Peyer's patch (tissue), 4 donors: ENCODE measurements around the gene JADE2. TPM values are rescaled to one million over a fixed set of nuclear protein-coding genes. Genes with fewer than 3 reads are reported as not detected.

Experiments
- DNase-seq, 3 donors: peaks; one replicate each; pipeline ENCODE4 v3.0.0-alpha.2; 2017 to 2019
- H3K27ac ChIP-seq, 4 donors: fragments of 200-600 bp; sonication (generic); one replicate each; pipeline ENCODE4 v1.5.1; 2016 to 2019
- H3K27me3 ChIP-seq, 2 donors: fragments of 200-600 bp; sonication (generic); one replicate each; pipeline ENCODE4 v1.5.1; 2019
- H3K36me3 ChIP-seq, 3 donors: fragments of 200-600 bp; sonication (generic); one replicate each; pipeline ENCODE4 v1.5.1; 2016 to 2019
- H3K4me1 ChIP-seq, 4 donors: fragments of 200-600 bp; sonication (generic); one replicate each; pipeline ENCODE4 v1.5.1; 2016 to 2019
- H3K4me3 ChIP-seq, 4 donors: fragments of 200-600 bp; sonication (generic); 1 replicate in 3 of 4; 2 replicates in 1 of 4; pipeline ENCODE4 v1.5.1; 2016 to 2019; ENCODE audit warnings: mild to moderate bottlenecking in 1 of 4
- H3K9me3 ChIP-seq, 4 donors: fragments of 200-600 bp; sonication (generic); one replicate each; pipeline ENCODE4 v1.5.1; 2016 to 2019; ENCODE audit warnings: mild to moderate bottlenecking in 1 of 4
- CTCF ChIP-seq, 6 experiments: fragments of 450-650 bp in 4 of 6; fragments of 200-600 bp in 2 of 6; sonication (generic) in 1 of 6; IDR thresholded peaks; one replicate each; pipeline ENCODE4 v1.5.1; 2017 to 2019; ENCODE audit warnings: antibody characterized with exemption in 6 of 6, mild to moderate bottlenecking in 3 of 6, moderate library complexity in 1 of 6
- POLR2A ChIP-seq, 2 donors: fragments of 450-650 bp; IDR thresholded peaks; one replicate each; pipeline ENCODE4 v1.5.1; 2017; ENCODE audit warnings: antibody characterized with exemption in 2 of 2, mild to moderate bottlenecking in 2 of 2, moderate library complexity in 2 of 2
- total RNA-seq, 4 donors: library from RNA; depleted of rRNA; stranded (reverse); fragments of >200 nt; gene quantifications; one replicate each; pipeline ENCODE4 v1.1.0, GENCODE V29; 2016

JADE2 gene
- total RNA-seq, 4 donors from 2014 or later: 51.5 to 77.6 (median 57.4) TPM

GRCh38 chr5:134537297-134537696 lies 11.8 kb downstream of the JADE2 start:
- peaks cover 0 to 31% (median 14%) of the 10 kb centered on the region in 4 donors for H3K4me1 ChIP-seq
- H3K4me3 ChIP-seq: no peak overlapping the region
- TF ChIP-seq CTCF (IDR thresholded peaks at IDR 0.05) (no peak), POLR2A (IDR thresholded peaks at IDR 0.05) (no peak)
- DNase-seq: no peak
- peaks cover 0 to 67% (median 0%) of the 10 kb centered on the region in 3 donors for H3K36me3 ChIP-seq
- H3K9me3 ChIP-seq: no peaks in the 10 kb centered on the region
- peak overlapping the region in 1 of 4 donors; percentile 52 for H3K27ac ChIP-seq
- no peaks in the 10 kb centered on the region for H3K27me3 ChIP-seq

DNA sequence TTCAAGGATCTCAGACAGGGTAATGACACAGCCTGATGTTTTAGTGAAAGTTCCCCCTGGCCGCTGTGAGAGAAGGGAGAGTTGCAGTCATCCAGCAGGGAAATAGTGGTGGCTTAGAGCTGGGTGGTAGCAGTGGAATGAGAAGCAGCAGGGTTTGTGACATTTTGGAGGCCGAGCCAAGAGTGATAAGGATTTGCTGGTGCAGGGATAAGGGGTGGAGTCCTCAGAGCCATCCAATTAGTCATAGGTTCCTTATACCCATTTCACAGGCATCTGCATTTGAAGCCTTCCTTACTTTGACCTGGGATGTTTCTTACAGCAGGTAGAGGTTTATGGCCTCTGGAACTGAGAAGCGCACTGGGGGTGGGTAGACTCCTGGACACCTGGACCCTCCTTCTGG lies 12.8 kb downstream of the JADE2 start:
- Histone ChIP-seq H3K9me3 (no peaks in the 10 kb centered on the region), H3K27ac (no peak overlapping the region), H3K4me1 (peaks cover 0 to 26% (median 10%) of the 10 kb centered on the region in 4 donors), H3K36me3 (peaks cover 0 to 77% (median 0%) of the 10 kb centered on the region in 3 donors), H3K27me3 (no peaks in the 10 kb centered on the region), H3K4me3 (no peak overlapping the region)
- no peak for DNase-seq
- TF ChIP-seq POLR2A (IDR thresholded peaks at IDR 0.05): no peak
- TF ChIP-seq CTCF (IDR thresholded peaks at IDR 0.05): no peak

DNA sequence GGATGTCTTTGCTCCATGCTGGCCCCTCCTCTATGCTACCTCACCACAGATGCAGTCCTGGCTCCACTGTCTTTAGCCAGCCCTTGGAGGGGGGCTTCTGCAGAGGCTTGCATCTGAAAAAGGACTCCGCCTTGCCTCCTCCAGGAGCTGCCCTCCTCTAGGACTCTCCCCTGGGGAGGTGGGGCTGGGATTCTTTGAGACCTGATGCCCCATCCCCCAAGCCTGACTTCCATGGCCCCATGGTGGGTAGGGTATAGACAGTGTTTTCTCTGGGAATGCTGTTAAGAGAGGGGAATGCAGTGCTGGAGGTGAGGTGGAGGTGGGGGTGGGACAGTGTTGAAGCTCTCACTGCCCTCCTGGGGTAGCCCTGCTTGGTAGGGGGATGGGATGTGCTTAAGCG lies 14.3 kb downstream of the JADE2 start:
- peak overlapping the region in 1 of 4 donors; percentile 72 for H3K27ac ChIP-seq
- H3K4me3 ChIP-seq: no peak overlapping the region
- H3K36me3 ChIP-seq: peaks cover 0 to 92% (median 0%) of the 10 kb centered on the region in 3 donors
- no peak for DNase-seq
- H3K27me3 ChIP-seq: no peaks in the 10 kb centered on the region
- peaks cover 0 to 33% (median 22%) of the 10 kb centered on the region in 4 donors for H3K4me1 ChIP-seq
- TF ChIP-seq CTCF (IDR thresholded peaks at IDR 0.05) (no peak), POLR2A (IDR thresholded peaks at IDR 0.05) (no peak)
- no peaks in the 10 kb centered on the region for H3K9me3 ChIP-seq

DNA sequence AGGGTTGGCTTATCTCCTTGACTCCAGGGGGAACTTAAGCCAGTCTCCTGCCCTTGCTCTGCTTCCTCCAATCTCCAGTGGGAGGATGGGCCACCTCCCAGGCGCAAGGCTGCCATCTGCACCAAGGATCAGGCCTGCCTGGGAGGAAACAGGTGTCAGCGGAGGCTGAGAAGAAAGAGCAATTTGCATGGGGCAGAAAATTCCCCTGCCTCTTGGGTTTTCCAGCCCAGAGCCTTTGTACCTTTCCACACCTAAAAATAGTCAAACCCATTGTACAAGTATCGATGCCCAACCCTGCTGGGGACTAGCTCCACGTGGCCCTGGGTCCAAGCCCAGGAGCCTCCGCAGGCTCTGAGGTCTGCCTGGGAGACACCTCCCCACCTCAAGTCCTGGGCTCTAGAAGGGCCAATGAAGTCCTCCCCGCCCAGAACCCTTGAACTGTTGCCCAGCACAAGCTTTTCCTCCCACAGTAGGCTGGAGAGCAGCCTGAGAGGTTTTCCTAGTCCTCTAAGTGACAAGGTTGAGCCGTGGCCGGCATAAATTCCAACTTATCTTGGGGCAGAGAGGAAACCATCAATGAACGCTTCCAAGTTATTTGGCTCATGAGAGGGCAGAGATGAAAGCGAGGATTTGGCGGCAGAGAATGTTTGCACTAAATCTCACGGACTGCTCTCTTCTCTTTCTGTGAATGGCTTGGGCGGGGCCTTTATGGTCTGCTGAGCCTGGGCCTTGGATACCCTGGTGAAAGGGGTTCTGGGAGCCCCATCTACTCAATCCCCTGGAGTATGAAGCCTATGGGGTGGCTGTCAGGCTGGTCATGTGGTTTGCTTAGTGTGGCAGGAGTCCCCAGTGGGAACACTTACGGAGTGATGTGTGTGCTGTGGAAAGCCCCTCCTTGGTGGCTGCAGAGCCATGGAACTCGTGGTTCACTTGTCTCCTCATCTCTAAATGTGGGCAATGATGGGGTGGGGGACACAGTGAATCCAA lies 15.6 kb downstream of the JADE2 start:
- Histone ChIP-seq H3K36me3 (peaks cover 0 to 97% (median 0%) of the 10 kb centered on the region in 3 donors), H3K4me1 (peaks cover 0 to 44% (median 27%) of the 10 kb centered on the region in 4 donors), H3K27me3 (no peaks in the 10 kb centered on the region), H3K27ac (peak overlapping the region in 1 of 4 donors; percentile 72), H3K4me3 (no peak overlapping the region), H3K9me3 (no peaks in the 10 kb centered on the region)
- TF ChIP-seq POLR2A (IDR thresholded peaks at IDR 0.05) (no peak), CTCF (IDR thresholded peaks at IDR 0.05) (no peak)
- DNase-seq: no peak

GRCh38 chr5:134541736-134542376 lies 16.4 kb downstream of the JADE2 start:
- H3K27me3 ChIP-seq: no peaks in the 10 kb centered on the region
- peak overlapping the region in 1 of 4 donors; percentile 82 for H3K27ac ChIP-seq
- no peak for DNase-seq
- TF ChIP-seq POLR2A (IDR thresholded peaks at IDR 0.05): no peak
- TF ChIP-seq CTCF (IDR thresholded peaks at IDR 0.05): no peak
- no peaks in the 10 kb centered on the region for H3K9me3 ChIP-seq
- peaks cover 0 to 38% (median 26%) of the 10 kb centered on the region in 4 donors for H3K4me1 ChIP-seq
- H3K36me3 ChIP-seq: peaks cover 0 to 92% (median 0%) of the 10 kb centered on the region in 3 donors
- H3K4me3 ChIP-seq: no peak overlapping the region
